ENCODE measurements around the gene OCLN. TPM values are rescaled to one million over a fixed set of nuclear protein-coding genes. Genes with fewer than 3 reads are reported as not detected.
"Not testable (repeated sequence)": the region's sequence is repeated elsewhere in the genome, so short reads cannot be mapped to it uniquely, and the experiment has no call there.

OCLN gene
- total RNA-seq, 2 donors from 2014 or later: 0.62 to 2.8 TPM

- peaks cover 9% of the 10 kb centered on the region for H3K27me3 Mint-ChIP-seq (ENCODE audit: low read depth)
- H3K36me3 Mint-ChIP-seq (ENCODE audit: insufficient read depth in 2 of 2): no peaks in the 10 kb centered on the region
- H3K4me3 Mint-ChIP-seq: no peak overlapping the region
- DNase-seq (no peak), ATAC-seq (replicated peaks in 1 of 2) (no peak)
- H3K4me1 Mint-ChIP-seq (ENCODE audit: low read depth): no peaks in the 10 kb centered on the region
- no peak overlapping the region for H3K27ac Mint-ChIP-seq
- H3K9me3 Mint-ChIP-seq: peaks cover 0 to 5% of the 10 kb centered on the region in 2 donors
These were observed 24.0 kb upstream of the OCLN start for GRCh38 chr5:69468631-69469030.

GRCh38 chr5:69471516-69471915 is 21.1 kb upstream of the OCLN start:
- not testable (repeated sequence) for H3K4me1 Mint-ChIP-seq (ENCODE audit: low read depth); H3K9me3 Mint-ChIP-seq; H3K27me3 Mint-ChIP-seq (ENCODE audit: low read depth); H3K27ac Mint-ChIP-seq; H3K4me3 Mint-ChIP-seq; DNase-seq; ATAC-seq (replicated peaks in 1 of 2); H3K36me3 Mint-ChIP-seq (ENCODE audit: insufficient read depth in 2 of 2)

GRCh38 chr5:69472535-69473143 is 20.0 kb upstream of the OCLN start:
- H3K4me3 Mint-ChIP-seq; H3K36me3 Mint-ChIP-seq (ENCODE audit: insufficient read depth in 2 of 2); DNase-seq; ATAC-seq (replicated peaks in 1 of 2); H3K27me3 Mint-ChIP-seq (ENCODE audit: low read depth); H3K27ac Mint-ChIP-seq; H3K4me1 Mint-ChIP-seq (ENCODE audit: low read depth); H3K9me3 Mint-ChIP-seq: not testable (repeated sequence)

GRCh38 chr5:69477170-69477569 is 15.4 kb upstream of the OCLN start:
- no peak overlapping the region for H3K4me3 Mint-ChIP-seq
- no peak for DNase-seq

GRCh38 chr5:69478296-69478695 is 14.3 kb upstream of the OCLN start:
- H3K27me3 Mint-ChIP-seq (ENCODE audit: low read depth); ATAC-seq (replicated peaks in 1 of 2); H3K4me3 Mint-ChIP-seq; DNase-seq; H3K4me1 Mint-ChIP-seq (ENCODE audit: low read depth); H3K9me3 Mint-ChIP-seq; H3K27ac Mint-ChIP-seq; H3K36me3 Mint-ChIP-seq (ENCODE audit: insufficient read depth in 2 of 2): not testable (repeated sequence)

More at GRCh38 chr5:69477170-69477569, 15.4 kb upstream of the OCLN start:
- H3K27ac Mint-ChIP-seq: no peak overlapping the region
- H3K27me3 Mint-ChIP-seq (ENCODE audit: low read depth): no peaks in the 10 kb centered on the region
- no peak for ATAC-seq (replicated peaks in 1 of 2)
- H3K9me3 Mint-ChIP-seq: no peaks in the 10 kb centered on the region
- no peaks in the 10 kb centered on the region for H3K4me1 Mint-ChIP-seq (ENCODE audit: low read depth)
- H3K36me3 Mint-ChIP-seq (ENCODE audit: insufficient read depth in 2 of 2): no peaks in the 10 kb centered on the region

GRCh38 chr5:69484891-69485290 is 7.7 kb upstream of the OCLN start:
- Mint-ChIP-seq H3K27ac (no peak overlapping the region), H3K9me3 (no peaks in the 10 kb centered on the region), H3K36me3 (ENCODE audit: insufficient read depth in 2 of 2) (no peaks in the 10 kb centered on the region), H3K4me1 (ENCODE audit: low read depth) (no peaks in the 10 kb centered on the region), H3K27me3 (ENCODE audit: low read depth) (peaks cover 29% of the 10 kb centered on the region), H3K4me3 (no peak overlapping the region)
- ATAC-seq (replicated peaks in 1 of 2) (no peak), DNase-seq (no peak)

GRCh38 chr5:69485471-69485870 is 7.1 kb upstream of the OCLN start:
- Mint-ChIP-seq H3K4me3 (no peak overlapping the region), H3K27me3 (ENCODE audit: low read depth) (peaks cover 33% of the 10 kb centered on the region), H3K9me3 (no peaks in the 10 kb centered on the region), H3K4me1 (ENCODE audit: low read depth) (no peaks in the 10 kb centered on the region), H3K27ac (no peak overlapping the region), H3K36me3 (ENCODE audit: insufficient read depth in 2 of 2) (no peaks in the 10 kb centered on the region)
- DNase-seq: no peak
- ATAC-seq (replicated peaks in 1 of 2): no peak

GRCh38 chr5:69489246-69489645 is 3.3 kb upstream of the OCLN start:
- Mint-ChIP-seq H3K9me3 (no peaks in the 10 kb centered on the region), H3K36me3 (ENCODE audit: insufficient read depth in 2 of 2) (no peaks in the 10 kb centered on the region), H3K4me1 (ENCODE audit: low read depth) (peaks cover 8% of the 10 kb centered on the region), H3K27ac (no peak overlapping the region), H3K4me3 (no peak overlapping the region), H3K27me3 (ENCODE audit: low read depth) (peaks cover 52% of the 10 kb centered on the region)
- no peak for ATAC-seq (replicated peaks in 1 of 2)
- no peak for DNase-seq

GRCh38 chr5:69491027-69491426 is 1.6 kb upstream of the OCLN start:
- Mint-ChIP-seq H3K4me3 (peak overlapping the region in 1 of 2 donors; percentile 78), H3K36me3 (ENCODE audit: insufficient read depth in 2 of 2) (no peaks in the 10 kb centered on the region), H3K9me3 (no peaks in the 10 kb centered on the region), H3K27ac (no peak overlapping the region), H3K27me3 (ENCODE audit: low read depth) (peaks cover 60% of the 10 kb centered on the region), H3K4me1 (ENCODE audit: low read depth) (peaks cover 8% of the 10 kb centered on the region)
- DNase-seq: no peak
- no peak for ATAC-seq (replicated peaks in 1 of 2)

GRCh38 chr5:69491838-69492390 is 676 bp upstream of the OCLN start:
- no peaks in the 10 kb centered on the region for H3K36me3 Mint-ChIP-seq (ENCODE audit: insufficient read depth in 2 of 2)
- no peak overlapping the region for H3K27ac Mint-ChIP-seq
- DNase-seq (no peak), ATAC-seq (replicated peaks in 1 of 2) (no peak)
- no peaks in the 10 kb centered on the region for H3K9me3 Mint-ChIP-seq
- peak overlapping the region; percentile 78 to 88 for H3K4me3 Mint-ChIP-seq
- peaks cover 60% of the 10 kb centered on the region for H3K27me3 Mint-ChIP-seq (ENCODE audit: low read depth)
- H3K4me1 Mint-ChIP-seq (ENCODE audit: low read depth): peaks cover 8% of the 10 kb centered on the region

GRCh38 chr5:69492923-69493395 is 369 bp downstream of the OCLN start:
- Mint-ChIP-seq H3K4me3 (peak overlapping the region; percentile 78 to 88), H3K27me3 (ENCODE audit: low read depth) (peaks cover 60% of the 10 kb centered on the region), H3K27ac (no peak overlapping the region), H3K4me1 (ENCODE audit: low read depth) (peaks cover 8% of the 10 kb centered on the region), H3K9me3 (no peaks in the 10 kb centered on the region), H3K36me3 (ENCODE audit: insufficient read depth in 2 of 2) (no peaks in the 10 kb centered on the region)
- ATAC-seq (replicated peaks in 1 of 2) (peak; percentile 54 to 57), DNase-seq (peak; percentile 12 to 26)

- H3K4me3 Mint-ChIP-seq: peak overlapping the region; percentile 78 to 88
These were observed 975 bp downstream of the OCLN start for GRCh38 chr5:69493396-69494133.

GRCh38 chr5:69494452-69494851 is 1.9 kb downstream of the OCLN start:
- no peak for ATAC-seq (replicated peaks in 1 of 2)
- Mint-ChIP-seq H3K4me1 (ENCODE audit: low read depth) (peaks cover 8% of the 10 kb centered on the region), H3K36me3 (ENCODE audit: insufficient read depth in 2 of 2) (no peaks in the 10 kb centered on the region), H3K4me3 (peak overlapping the region in 1 of 2 donors; percentile 88), H3K27ac (no peak overlapping the region), H3K27me3 (ENCODE audit: low read depth) (peaks cover 51% of the 10 kb centered on the region), H3K9me3 (no peaks in the 10 kb centered on the region)
- no peak for DNase-seq

More at GRCh38 chr5:69493396-69494133, 975 bp downstream of the OCLN start:
- no peaks in the 10 kb centered on the region for H3K36me3 Mint-ChIP-seq (ENCODE audit: insufficient read depth in 2 of 2)
- H3K4me1 Mint-ChIP-seq (ENCODE audit: low read depth): peaks cover 8% of the 10 kb centered on the region
- peaks cover 60% of the 10 kb centered on the region for H3K27me3 Mint-ChIP-seq (ENCODE audit: low read depth)
- ATAC-seq (replicated peaks in 1 of 2): peak; percentile 72
- no peaks in the 10 kb centered on the region for H3K9me3 Mint-ChIP-seq
- DNase-seq: peak; percentile 33 to 44
- H3K27ac Mint-ChIP-seq: no peak overlapping the region
